PC-9 (cell line): ENCODE data around the gene TSSK2.

Experiments used
- EZH2 ChIP-seq: fragments of 200-600 bp; sonication (generic); IDR thresholded peaks from 2 replicates; pipeline ENCODE4 v1.8.0; 2017; ENCODE audit warnings: antibody characterized with exemption, low read depth
- TF ChIP-seq, protein P1 (sequence below): fragments of 200-600 bp; sonication (generic); conservative IDR thresholded peaks from 2 replicates; pipeline ENCODE4 v1.6.1; 2017; ENCODE audit warnings: mixed run types, antibody characterized with exemption, mild to moderate bottlenecking, moderate library complexity

- TF ChIP-seq EZH2, result no peak
- TF ChIP-seq, protein P1, sequence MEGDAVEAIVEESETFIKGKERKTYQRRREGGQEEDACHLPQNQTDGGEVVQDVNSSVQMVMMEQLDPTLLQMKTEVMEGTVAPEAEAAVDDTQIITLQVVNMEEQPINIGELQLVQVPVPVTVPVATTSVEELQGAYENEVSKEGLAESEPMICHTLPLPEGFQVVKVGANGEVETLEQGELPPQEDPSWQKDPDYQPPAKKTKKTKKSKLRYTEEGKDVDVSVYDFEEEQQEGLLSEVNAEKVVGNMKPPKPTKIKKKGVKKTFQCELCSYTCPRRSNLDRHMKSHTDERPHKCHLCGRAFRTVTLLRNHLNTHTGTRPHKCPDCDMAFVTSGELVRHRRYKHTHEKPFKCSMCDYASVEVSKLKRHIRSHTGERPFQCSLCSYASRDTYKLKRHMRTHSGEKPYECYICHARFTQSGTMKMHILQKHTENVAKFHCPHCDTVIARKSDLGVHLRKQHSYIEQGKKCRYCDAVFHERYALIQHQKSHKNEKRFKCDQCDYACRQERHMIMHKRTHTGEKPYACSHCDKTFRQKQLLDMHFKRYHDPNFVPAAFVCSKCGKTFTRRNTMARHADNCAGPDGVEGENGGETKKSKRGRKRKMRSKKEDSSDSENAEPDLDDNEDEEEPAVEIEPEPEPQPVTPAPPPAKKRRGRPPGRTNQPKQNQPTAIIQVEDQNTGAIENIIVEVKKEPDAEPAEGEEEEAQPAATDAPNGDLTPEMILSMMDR, result no peak
Observed at GRCh38 chr22:19128009-19128401, 3.1 kb upstream of the TSSK2 start.
